NCI-H510A treated with DMSO at 0.1 percent for 48 hours (cell line): ENCODE data around the gene SLC4A4.

ENCODE experiments used
- DNase-seq: peaks from one replicate; lab custom pipeline; 2025; lab: John Stamatoyannopoulos, UW

Gene SLC4A4

DNA sequence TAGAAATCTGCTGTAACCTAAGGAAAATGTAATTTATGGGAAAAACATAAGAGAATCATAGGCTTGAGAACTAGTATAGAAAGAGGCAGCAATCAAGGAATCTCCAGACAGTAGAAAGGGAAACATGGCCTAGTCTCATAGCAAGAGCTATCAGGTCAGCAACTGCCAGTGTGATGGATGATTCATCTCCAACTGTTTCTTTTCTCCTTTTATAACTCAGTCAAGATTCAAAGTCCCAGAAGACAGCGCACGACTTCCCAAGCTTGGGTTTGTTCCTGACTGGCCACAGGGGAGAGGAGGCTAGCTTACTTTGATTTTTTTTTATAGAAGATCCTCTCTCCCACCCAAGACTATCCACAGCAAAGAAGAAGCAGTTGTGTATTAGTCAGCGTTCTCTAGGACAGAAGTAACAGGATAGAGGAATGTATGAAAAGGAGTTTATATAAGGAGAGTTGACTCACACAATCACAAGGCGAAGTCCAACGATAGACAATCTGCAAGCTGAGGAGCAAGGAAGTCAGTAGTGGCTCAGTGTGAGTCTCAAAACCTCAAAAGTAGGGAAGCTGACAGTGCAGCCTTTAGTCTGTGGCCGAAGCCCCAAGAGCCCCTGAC lies 263.6 kb downstream of the SLC4A4 start:
- DNase-seq = no peak

DNA sequence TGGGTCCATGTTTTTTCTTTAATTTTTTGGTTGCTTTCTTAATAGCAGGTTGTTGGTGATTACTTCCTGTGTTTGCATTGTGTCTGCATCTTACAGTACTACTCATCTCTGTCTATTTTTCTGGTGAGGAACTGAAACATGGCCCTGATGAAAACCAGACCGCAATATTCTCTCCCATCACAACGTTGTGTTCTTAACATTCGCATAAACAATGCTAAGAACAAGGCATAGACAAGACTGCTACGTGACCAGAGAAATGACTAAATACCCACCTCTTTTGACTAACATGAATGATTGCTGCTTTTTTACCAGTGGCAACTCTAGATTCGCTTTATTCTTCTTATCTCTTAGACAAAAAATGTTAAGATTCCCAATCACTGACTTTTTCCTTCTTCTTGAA lies 266.0 kb downstream of the SLC4A4 start:
- DNase-seq = no peak

DNA sequence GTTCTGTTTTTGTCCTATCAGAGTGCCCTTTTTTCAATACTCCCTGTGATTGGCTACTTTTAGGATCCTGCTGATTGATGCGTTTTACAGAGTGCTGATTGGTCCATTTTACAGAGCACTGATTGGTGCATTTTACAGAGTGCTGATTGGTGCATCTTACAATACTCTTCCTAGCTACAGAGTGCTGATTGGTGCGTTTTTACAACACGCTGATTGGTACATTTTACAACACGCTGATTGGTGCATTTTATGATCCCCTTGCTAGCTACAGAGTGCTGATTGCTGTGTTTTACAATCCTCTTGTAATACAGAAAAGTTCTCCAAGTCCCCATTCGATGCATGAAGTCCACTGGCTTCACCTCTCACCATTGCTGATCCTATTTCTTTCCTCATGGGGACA lies 268.3 kb downstream of the SLC4A4 start:
- no peak for DNase-seq

DNA sequence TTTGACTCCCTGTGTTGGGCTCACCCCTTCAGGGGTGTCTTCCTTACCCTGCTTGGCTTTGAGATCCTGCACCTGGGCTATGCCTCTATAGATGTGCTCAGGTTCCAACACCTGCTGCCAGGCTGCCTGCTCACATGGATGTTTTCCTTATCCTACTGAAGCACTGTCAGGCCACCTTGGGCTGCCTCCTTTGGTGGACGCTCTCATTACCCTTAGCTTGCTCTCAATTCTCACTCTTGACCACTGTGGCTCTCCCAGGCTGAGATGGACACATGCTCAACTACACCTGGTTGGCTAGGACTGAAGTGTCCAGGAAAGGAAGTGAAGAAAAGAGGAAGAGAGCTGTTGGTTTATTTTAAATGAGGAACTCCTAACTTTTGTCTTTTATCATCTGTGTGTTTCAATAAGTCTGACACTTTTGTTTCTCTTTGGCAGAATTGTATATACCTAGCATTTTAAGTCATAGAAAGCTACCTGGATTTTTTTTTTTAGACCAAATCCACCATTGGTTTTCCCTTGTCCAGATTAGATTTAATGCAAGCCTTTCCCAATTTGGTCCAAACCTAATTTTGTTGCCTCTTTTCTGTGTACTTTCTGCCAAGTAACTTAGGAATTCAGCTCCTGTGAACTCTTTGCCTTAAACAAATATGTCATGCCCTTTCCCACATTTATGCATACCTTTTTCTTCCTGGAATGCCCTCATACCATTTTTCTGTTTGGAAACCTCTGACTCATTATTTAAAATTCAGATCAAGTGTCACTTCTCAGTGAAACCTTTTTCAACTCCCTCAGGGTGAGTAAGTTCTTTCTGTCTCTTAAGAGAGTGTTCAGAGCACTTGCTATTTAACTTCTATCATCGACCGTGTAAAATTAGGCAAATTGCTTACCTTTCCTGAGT lies 269.2 kb downstream of the SLC4A4 start:
- DNase-seq = no peak

DNA sequence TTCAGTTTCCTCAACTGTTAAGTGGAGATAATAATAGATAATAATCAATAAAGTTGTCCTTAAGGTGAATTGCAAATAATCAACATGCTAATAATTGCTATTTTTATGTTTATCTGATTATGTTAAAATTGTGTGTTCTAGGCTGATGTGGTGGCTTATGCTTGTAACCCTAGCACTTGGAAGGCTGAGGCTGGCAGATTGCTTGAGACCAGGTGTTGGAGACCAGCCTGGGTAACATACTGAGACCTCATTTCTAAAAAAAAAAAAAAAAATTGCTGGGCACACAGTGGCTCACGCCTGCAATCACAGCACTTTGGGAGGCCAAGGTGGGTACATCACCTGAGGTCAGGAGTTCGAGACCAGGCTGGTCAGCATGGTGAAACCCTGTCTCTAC lies 269.9 kb downstream of the SLC4A4 start:
- DNase-seq = no peak

DNA sequence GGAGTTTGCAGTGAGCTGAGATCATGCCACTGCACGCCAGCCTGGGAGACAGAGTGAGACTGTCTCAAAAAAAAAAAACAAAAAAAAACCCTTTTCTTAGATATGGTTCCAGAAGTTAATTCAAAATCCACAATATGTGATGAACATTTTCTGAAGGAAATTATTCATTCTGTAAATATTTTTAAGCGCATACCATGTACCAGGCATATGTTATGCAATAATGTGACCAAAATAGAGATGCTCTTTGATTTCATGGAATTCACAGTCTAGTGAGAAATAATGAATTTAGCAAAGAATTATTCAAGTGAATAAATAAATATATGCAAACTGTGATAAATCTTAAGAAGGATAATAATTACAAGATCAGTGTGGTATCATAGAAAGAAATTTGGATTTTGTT lies 270.3 kb downstream of the SLC4A4 start:
- no peak for DNase-seq

DNA sequence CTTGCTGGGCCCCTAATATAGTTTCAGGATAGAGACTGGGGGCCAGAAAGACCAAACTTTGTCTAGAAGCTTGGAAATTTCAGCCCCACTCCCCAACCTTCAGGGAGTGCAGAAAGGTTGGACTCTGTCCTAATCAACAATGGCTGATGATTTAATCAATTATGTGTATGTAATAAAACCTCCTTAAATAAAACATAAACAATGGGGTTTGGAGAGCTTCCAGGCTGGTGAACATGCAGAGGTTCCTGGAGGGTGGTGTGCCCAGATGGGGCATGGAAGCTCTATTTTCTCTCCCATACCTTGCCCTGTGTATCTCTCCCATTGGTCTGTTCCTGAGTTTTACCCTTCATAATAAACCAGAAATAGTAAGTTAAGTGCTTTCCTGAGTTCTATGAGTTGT lies 270.8 kb downstream of the SLC4A4 start:
- no peak for DNase-seq

DNA sequence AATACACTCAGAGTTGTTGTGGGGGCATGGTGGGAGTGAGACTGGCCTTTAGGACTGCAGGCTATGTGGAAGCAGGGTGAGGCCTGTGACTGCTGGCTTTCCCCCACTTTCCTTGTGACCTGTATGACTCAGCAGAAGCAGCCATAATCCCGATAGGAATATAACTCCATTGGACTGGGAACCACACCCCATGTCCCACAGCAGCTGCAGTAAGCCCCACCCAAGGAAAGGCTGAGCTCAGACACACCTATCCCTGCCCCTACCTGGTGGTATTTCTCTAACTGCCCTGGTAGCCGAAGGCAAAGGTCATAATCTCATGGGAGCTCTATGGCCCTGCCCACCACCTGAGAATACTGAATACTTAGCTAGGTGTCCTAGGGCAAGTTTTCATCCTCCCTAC lies 275.8 kb downstream of the SLC4A4 start:
- DNase-seq = no peak

DNA sequence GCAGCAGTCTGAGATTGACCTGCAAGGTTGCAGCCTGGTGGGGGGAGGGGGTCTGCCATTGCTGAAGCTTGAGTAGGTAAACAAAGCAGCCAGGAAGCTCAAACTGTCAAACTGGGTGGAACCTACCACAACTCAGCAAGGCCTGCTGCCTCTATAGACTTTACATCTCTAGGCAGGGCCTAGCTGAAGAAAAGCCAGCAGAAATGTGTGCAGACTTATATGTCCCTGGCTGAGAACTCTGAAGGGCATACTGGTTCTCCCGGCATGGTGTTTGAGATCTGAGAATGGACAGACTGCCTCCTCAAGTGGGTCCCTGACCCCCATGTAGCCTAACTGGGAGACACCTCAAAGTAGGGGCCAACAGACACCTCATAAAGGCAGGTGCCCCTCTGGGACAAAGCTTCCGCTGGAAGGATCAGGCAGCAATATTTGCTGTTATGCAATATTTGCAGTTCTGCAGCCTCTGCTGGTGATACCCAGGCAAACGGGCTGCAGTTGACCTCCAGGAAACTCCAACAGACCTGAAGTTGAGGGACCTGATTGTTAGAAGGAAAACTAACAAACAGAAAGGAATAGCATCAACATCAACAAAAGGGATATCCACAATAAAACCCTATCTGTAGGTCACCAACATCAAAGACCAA lies 277.5 kb downstream of the SLC4A4 start:
- DNase-seq = no peak
